ENCODE data around the gene PRKCE. TPM values are rescaled to one million over a fixed set of nuclear protein-coding genes. Genes with fewer than 3 reads are reported as not detected.

Gene PRKCE
- total and polyA plus RNA-seq, 4 donors, result 2.5 to 38.6 (median 5.8) TPM

- Histone ChIP-seq H3K27me3 (ENCODE audit: control insufficient read depth in 4 of 4, insufficient read depth in 4 of 4, low read length in 3 of 4) (no peaks in the 10 kb centered on the region), H3K9ac (ENCODE audit: low read depth in 1 of 2, low read length in 2 of 2) (no peak overlapping the region), H3K9me3 (ENCODE audit: control insufficient read depth in 4 of 4, low read length in 3 of 4) (no peaks in the 10 kb centered on the region), H3K4me1 (ENCODE audit: control insufficient read depth in 4 of 4, insufficient read depth in 4 of 4, low read length in 3 of 4) (peaks cover 0 to 11% (median 7%) of the 10 kb centered on the region in 4 donors), H3K4me3 (ENCODE audit: low read depth in 1 of 3, low read length in 3 of 3) (no peak overlapping the region), H3K27ac (ENCODE audit: low read depth in 1 of 2, low read length in 2 of 2) (no peak overlapping the region), H3K36me3 (ENCODE audit: control insufficient read depth in 4 of 4, insufficient read depth in 3 of 4, low read depth in 1 of 4, low read length in 3 of 4) (no peaks in the 10 kb centered on the region)
- DNase-seq (ENCODE audit: low spot score), result no peak
- TF ChIP-seq, protein P1, sequence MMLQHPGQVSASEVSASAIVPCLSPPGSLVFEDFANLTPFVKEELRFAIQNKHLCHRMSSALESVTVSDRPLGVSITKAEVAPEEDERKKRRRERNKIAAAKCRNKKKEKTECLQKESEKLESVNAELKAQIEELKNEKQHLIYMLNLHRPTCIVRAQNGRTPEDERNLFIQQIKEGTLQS (IDR thresholded peaks at IDR 0.05), result no peak
- TF ChIP-seq SP1 (IDR thresholded peaks at IDR 0.05) (no peak), GABPA (IDR thresholded peaks at IDR 0.05 in 1 of 2, conservative IDR thresholded peaks at IDR 0.05 in 1 of 2) (no peak), MAX (IDR thresholded peaks at IDR 0.05) (no peak), RXRA (IDR thresholded peaks at IDR 0.05) (no peak), JUND (IDR thresholded peaks at IDR 0.05) (no peak), FOXA1 (IDR thresholded peaks at IDR 0.05) (no peak), HNF4A (conservative IDR thresholded peaks at IDR 0.05) (no peak), NR2F2 (IDR thresholded peaks at IDR 0.05) (no peak), ZBTB33 (IDR thresholded peaks at IDR 0.05) (no peak)
- 72% methylated on average over 3 of the region's 3 CpGs for WGBS
Measured at GRCh38 chr2:45892425-45892745, 240.9 kb downstream of the PRKCE start.

DNA sequence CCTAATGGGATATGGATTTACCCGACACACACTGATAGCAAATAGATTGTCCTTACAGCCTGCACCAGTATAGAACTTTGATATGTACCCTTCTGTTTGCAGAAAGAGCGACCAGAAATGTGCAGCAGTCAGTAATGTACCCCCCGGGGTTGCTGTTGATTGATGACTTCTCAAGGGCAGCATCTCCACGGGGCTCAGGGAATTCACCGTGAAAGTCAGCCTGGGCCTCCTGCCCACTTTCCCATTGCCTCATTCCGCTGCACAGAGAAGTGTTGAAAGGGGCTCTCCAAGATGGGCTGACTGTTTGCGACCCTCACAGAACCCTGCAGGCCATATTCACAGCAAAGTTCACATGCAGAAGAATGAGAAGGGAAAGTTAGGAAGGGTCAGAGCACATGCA, 241.3 kb downstream of the PRKCE start:
- H3K36me3 ChIP-seq (ENCODE audit: control insufficient read depth in 4 of 4, insufficient read depth in 3 of 4, low read depth in 1 of 4, low read length in 3 of 4), result no peaks in the 10 kb centered on the region
- H3K4me3 ChIP-seq (ENCODE audit: low read depth in 1 of 3, low read length in 3 of 3), result no peak overlapping the region
- no peak for TF ChIP-seq RXRA (IDR thresholded peaks at IDR 0.05)
- TF ChIP-seq NR2F2 (IDR thresholded peaks at IDR 0.05), result no peak
- TF ChIP-seq RAD21 (IDR thresholded peaks at IDR 0.05), result no peak
- no peak for TF ChIP-seq HNF4A (conservative IDR thresholded peaks at IDR 0.05)
- H3K9ac ChIP-seq (ENCODE audit: low read depth in 1 of 2, low read length in 2 of 2), result no peak overlapping the region
- H3K27me3 ChIP-seq (ENCODE audit: control insufficient read depth in 4 of 4, insufficient read depth in 4 of 4, low read length in 3 of 4), result no peaks in the 10 kb centered on the region
- H3K27ac ChIP-seq (ENCODE audit: low read depth in 1 of 2, low read length in 2 of 2), result no peak overlapping the region
- H3K9me3 ChIP-seq (ENCODE audit: control insufficient read depth in 4 of 4, low read length in 3 of 4), result no peaks in the 10 kb centered on the region
- peaks cover 0 to 11% (median 7%) of the 10 kb centered on the region in 4 donors for H3K4me1 ChIP-seq (ENCODE audit: control insufficient read depth in 4 of 4, insufficient read depth in 4 of 4, low read length in 3 of 4)
- no peak for DNase-seq (ENCODE audit: low spot score)
- 65% methylated on average over 7 of the region's 7 CpGs for WGBS

DNA sequence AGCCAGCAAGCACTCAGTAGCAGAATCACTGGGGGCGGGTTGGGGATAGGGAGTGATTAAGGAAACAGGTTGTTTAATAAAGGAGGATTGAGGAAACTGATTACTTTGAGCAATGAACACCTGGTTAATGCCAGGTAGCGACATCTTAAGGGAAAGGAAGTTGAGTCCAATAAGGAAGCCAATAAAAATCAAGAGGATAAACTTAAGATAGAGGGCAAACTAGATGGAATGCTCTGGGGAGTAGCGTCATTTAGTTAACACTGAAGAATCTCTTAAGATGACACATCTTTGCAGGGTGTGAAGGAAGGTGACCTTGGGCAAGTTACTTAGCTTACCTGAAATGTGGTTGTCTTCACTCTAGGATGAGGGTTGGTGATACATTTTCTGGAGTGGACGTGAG, 242.7 kb downstream of the PRKCE start:
- Histone ChIP-seq H3K9me3 (ENCODE audit: control insufficient read depth in 4 of 4, low read length in 3 of 4) (no peaks in the 10 kb centered on the region), H3K27me3 (ENCODE audit: control insufficient read depth in 4 of 4, insufficient read depth in 4 of 4, low read length in 3 of 4) (no peaks in the 10 kb centered on the region), H3K9ac (ENCODE audit: low read depth in 1 of 2, low read length in 2 of 2) (no peak overlapping the region), H3K4me3 (ENCODE audit: low read depth in 1 of 3, low read length in 3 of 3) (no peak overlapping the region), H3K4me1 (ENCODE audit: control insufficient read depth in 4 of 4, insufficient read depth in 4 of 4, low read length in 3 of 4) (peaks cover 0 to 11% (median 7%) of the 10 kb centered on the region in 4 donors), H3K27ac (ENCODE audit: low read depth in 1 of 2, low read length in 2 of 2) (no peak overlapping the region), H3K36me3 (ENCODE audit: control insufficient read depth in 4 of 4, insufficient read depth in 3 of 4, low read depth in 1 of 4, low read length in 3 of 4) (no peaks in the 10 kb centered on the region)
- no peak for TF ChIP-seq RAD21 (IDR thresholded peaks at IDR 0.05)
- TF ChIP-seq GABPA (IDR thresholded peaks at IDR 0.05 in 1 of 2, conservative IDR thresholded peaks at IDR 0.05 in 1 of 2), result no peak
- no peak for TF ChIP-seq MAX (IDR thresholded peaks at IDR 0.05)
- TF ChIP-seq SP1 (IDR thresholded peaks at IDR 0.05), result no peak
- no peak for TF ChIP-seq HNF4G (IDR thresholded peaks at IDR 0.05)
- no peak for TF ChIP-seq HNF4A (conservative IDR thresholded peaks at IDR 0.05)
- no peak for TF ChIP-seq CTCF (IDR thresholded peaks at IDR 0.05; ENCODE audit: low read depth, low read length, missing input control)
- no peak for TF ChIP-seq YY1 (IDR thresholded peaks at IDR 0.05)
- no peak for TF ChIP-seq FOXA2 (IDR thresholded peaks at IDR 0.05)
- TF ChIP-seq RXRA (IDR thresholded peaks at IDR 0.05), result no peak
- WGBS, result 92% methylated on average over 4 of the region's 4 CpGs
- no peak for DNase-seq (ENCODE audit: low spot score)

Data from liver (tissue), 9 donors.